Osteoblast (primary cell): ENCODE data around the gene MAGEB16. TPM values are rescaled to one million over a fixed set of nuclear protein-coding genes. Genes with fewer than 3 reads are reported as not detected.

Source experiments
- DNase-seq: peaks from one replicate; pipeline ENCODE4 v3.0.0; 2011; ENCODE audit warnings: low spot score, mixed read lengths; ENCODE audit not compliant: insufficient read length; ENCODE audit errors: missing footprints
- H2AFZ ChIP-seq: 2 replicates; pipeline ENCODE4 v1.6.0; 2011; ENCODE audit warnings: mild to moderate bottlenecking, low read length
- H3K27ac ChIP-seq: 2 replicates; pipeline ENCODE4 v1.5.1; 2011; ENCODE audit warnings: mild to moderate bottlenecking, low read depth, low read length, moderate library complexity
- H3K27me3 ChIP-seq: 2 replicates; pipeline ENCODE4 v1.6.0; 2012; ENCODE audit warnings: mild to moderate bottlenecking, control low read depth, inconsistent platforms, low read length, moderate library complexity; ENCODE audit not compliant: insufficient read depth
- H3K36me3 ChIP-seq: 2 replicates; pipeline ENCODE4 v1.5.1; 2011; ENCODE audit warnings: mild to moderate bottlenecking, low read length, control low read depth, moderate library complexity; ENCODE audit not compliant: insufficient read depth
- H3K4me1 ChIP-seq: 2 replicates; pipeline ENCODE4 v1.5.1; 2011; ENCODE audit warnings: mild to moderate bottlenecking, low read length, control low read depth, moderate library complexity; ENCODE audit not compliant: insufficient read depth
- H3K4me2 ChIP-seq: 2 replicates; pipeline ENCODE4 v1.6.0; 2011; ENCODE audit warnings: mild to moderate bottlenecking, low read length; ENCODE audit not compliant: insufficient read depth
- H3K4me3 ChIP-seq: fragments of 200-600 bp; sonication (generic); 3 replicates; pipeline ENCODE4 v1.5.1; 2012; ENCODE audit warnings: mild to moderate bottlenecking, low read length, inconsistent platforms; ENCODE audit not compliant: insufficient read depth
- H3K79me2 ChIP-seq: 2 replicates; pipeline ENCODE4 v1.6.0; 2012; ENCODE audit warnings: mild to moderate bottlenecking, low read length, control low read depth, inconsistent platforms; ENCODE audit not compliant: insufficient read depth
- H3K9me3 ChIP-seq: 2 replicates; pipeline ENCODE4 v1.5.1; 2011; ENCODE audit warnings: low read depth, low read length, control low read depth
- H4K20me1 ChIP-seq: 2 replicates; pipeline ENCODE4 v1.6.0; 2012; ENCODE audit warnings: mild to moderate bottlenecking, low read length, control low read depth; ENCODE audit not compliant: insufficient read depth
- CTCF ChIP-seq: IDR thresholded peaks from 2 replicates; pipeline ENCODE4 v1.5.1; 2011; ENCODE audit warnings: mild to moderate bottlenecking, low read depth, low read length, moderate library complexity; ENCODE audit errors: extremely low read depth
- total RNA-seq: library from RNA; depleted of rRNA; stranded (reverse); fragments of >200 nt; gene quantifications from 2 replicates; pipeline ENCODE4 v1.2.3, GENCODE V29; 2012

The MAGEB16 gene
- total RNA-seq, 1 donor = not detected

GRCh38 chrX:35787867-35788266 is 10.3 kb upstream of the MAGEB16 start:
- no peaks in the 10 kb centered on the region for H3K27me3 ChIP-seq
- H3K27ac ChIP-seq = no peak overlapping the region
- H4K20me1 ChIP-seq = no peaks in the 10 kb centered on the region
- H3K4me2 ChIP-seq = no peak overlapping the region
- no peak overlapping the region for H3K4me3 ChIP-seq
- no peaks in the 10 kb centered on the region for H3K9me3 ChIP-seq
- no peaks in the 10 kb centered on the region for H3K79me2 ChIP-seq
- no peaks in the 10 kb centered on the region for H3K36me3 ChIP-seq
- no peaks in the 10 kb centered on the region for H3K4me1 ChIP-seq
- H2AFZ ChIP-seq = no peak overlapping the region
- TF ChIP-seq CTCF = no peak
- no peak for DNase-seq

GRCh38 chrX:35800474-35800873 is 2.3 kb downstream of the MAGEB16 start:
- DNase-seq = no peak
- Histone ChIP-seq H3K79me2 (no peaks in the 10 kb centered on the region), H3K4me2 (no peak overlapping the region), H3K27ac (no peak overlapping the region), H3K4me1 (no peaks in the 10 kb centered on the region), H2AFZ (no peak overlapping the region), H4K20me1 (no peaks in the 10 kb centered on the region), H3K36me3 (no peaks in the 10 kb centered on the region), H3K9me3 (no peaks in the 10 kb centered on the region), H3K27me3 (no peaks in the 10 kb centered on the region), H3K4me3 (no peak overlapping the region)
- TF ChIP-seq CTCF = no peak

GRCh38 chrX:35809781-35810180 is 11.6 kb downstream of the MAGEB16 start:
- no peaks in the 10 kb centered on the region for H3K9me3 ChIP-seq
- no peak overlapping the region for H2AFZ ChIP-seq
- H3K27me3 ChIP-seq = no peaks in the 10 kb centered on the region
- no peaks in the 10 kb centered on the region for H3K4me1 ChIP-seq
- no peaks in the 10 kb centered on the region for H4K20me1 ChIP-seq
- DNase-seq = no peak
- H3K36me3 ChIP-seq = no peaks in the 10 kb centered on the region
- H3K27ac ChIP-seq = no peak overlapping the region
- TF ChIP-seq CTCF = no peak
- no peak overlapping the region for H3K4me3 ChIP-seq
- H3K4me2 ChIP-seq = no peak overlapping the region
- H3K79me2 ChIP-seq = no peaks in the 10 kb centered on the region

DNA sequence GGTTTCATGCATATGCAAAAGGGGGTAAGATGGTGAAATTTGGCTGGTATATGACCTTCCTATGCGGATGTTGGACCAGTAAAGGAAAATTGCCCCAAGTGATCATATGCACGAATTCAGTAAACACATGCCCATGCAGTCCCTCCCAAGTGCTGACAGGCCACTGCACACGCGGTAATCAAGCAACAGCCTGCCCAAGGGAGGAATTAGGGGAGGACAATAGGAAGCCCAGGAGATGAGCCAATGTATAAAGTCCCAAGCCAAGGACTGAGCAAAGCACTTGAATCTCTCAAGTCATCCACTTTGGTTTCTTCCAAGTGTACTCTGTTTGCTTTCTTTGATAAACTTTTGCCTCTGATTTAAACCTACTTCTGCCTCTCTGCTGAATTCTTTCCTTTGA is 21.1 kb downstream of the MAGEB16 start:
- H3K4me2 ChIP-seq = no peak overlapping the region
- H3K79me2 ChIP-seq = no peaks in the 10 kb centered on the region
- no peaks in the 10 kb centered on the region for H3K9me3 ChIP-seq
- H3K4me1 ChIP-seq = no peaks in the 10 kb centered on the region
- H4K20me1 ChIP-seq = no peaks in the 10 kb centered on the region
- no peak overlapping the region for H3K4me3 ChIP-seq
- H3K27ac ChIP-seq = no peak overlapping the region
- no peak for TF ChIP-seq CTCF
- H3K27me3 ChIP-seq = no peaks in the 10 kb centered on the region
- DNase-seq = no peak
- H2AFZ ChIP-seq = no peak overlapping the region
- no peaks in the 10 kb centered on the region for H3K36me3 ChIP-seq
